IPS-15b (cell line): ENCODE measurements around the gene ABHD8.

Experiments
- H3K27me3 ChIP-seq: one replicate; pipeline ENCODE4 v1.6.1; 2013; ENCODE audit warnings: low read length; ENCODE audit not compliant: control insufficient read depth, insufficient read depth
- H3K36me3 ChIP-seq: one replicate; pipeline ENCODE4 v1.6.1; 2013; ENCODE audit warnings: low read length; ENCODE audit not compliant: control insufficient read depth, insufficient read depth
- H3K4me1 ChIP-seq: one replicate; pipeline ENCODE4 v1.6.1; 2013; ENCODE audit warnings: mild to moderate bottlenecking, low read length; ENCODE audit not compliant: control insufficient read depth, insufficient read depth
- H3K4me3 ChIP-seq: one replicate; pipeline ENCODE4 v1.5.1; 2013; ENCODE audit warnings: low read depth, low read length
- H3K9ac ChIP-seq: one replicate; pipeline ENCODE4 v1.6.1; 2013; ENCODE audit warnings: low read depth, mild to moderate bottlenecking, low read length
- H3K9me3 ChIP-seq: one replicate; pipeline ENCODE4 v1.6.1; 2013; ENCODE audit warnings: mild to moderate bottlenecking, low read length; ENCODE audit not compliant: control insufficient read depth, insufficient read depth

Gene ABHD8

DNA sequence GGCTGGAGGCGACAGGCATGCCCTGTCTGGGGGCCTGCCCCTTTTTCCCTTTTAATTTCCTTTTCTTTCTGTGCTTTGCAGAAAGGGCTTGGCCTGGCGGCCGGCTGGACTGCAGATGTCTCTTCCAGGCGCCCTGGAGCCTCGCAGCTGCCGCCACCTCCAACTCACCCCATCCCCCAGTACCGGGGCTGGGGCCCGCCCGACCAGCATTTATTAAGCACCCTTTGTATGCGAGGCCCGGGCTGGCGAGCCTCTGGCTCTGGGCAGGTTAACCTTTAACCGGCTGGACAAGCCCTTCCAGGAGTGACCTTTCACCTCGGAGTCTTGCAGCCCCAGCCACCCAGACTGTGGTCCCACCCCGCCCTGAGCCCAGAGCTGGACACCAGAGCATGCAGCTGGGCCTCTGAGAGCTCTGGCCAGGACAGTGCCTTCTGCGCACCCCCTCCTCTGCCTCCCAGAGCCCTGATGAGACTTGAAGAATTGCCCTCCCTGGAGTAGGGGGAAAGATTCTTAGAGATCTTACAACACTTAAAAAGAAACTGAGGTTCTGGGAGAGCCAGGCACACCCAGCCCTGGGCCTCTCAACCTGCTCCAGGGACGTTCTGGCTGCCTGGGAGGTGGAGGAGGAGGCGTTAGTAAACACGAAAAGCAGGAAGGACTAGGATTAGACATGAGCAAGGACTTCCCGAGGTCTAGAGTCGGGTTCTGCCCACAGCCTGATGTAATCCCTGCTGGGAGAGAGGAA is 56.4 kb downstream of the ABHD8 start:
- H3K9me3 ChIP-seq = no peaks in the 10 kb centered on the region
- H3K4me3 ChIP-seq = peak overlapping the region; percentile 49
- H3K36me3 ChIP-seq = peaks cover 5% of the 10 kb centered on the region
- peaks cover 19% of the 10 kb centered on the region for H3K4me1 ChIP-seq
- peak overlapping the region; percentile 47 for H3K9ac ChIP-seq
- no peaks in the 10 kb centered on the region for H3K27me3 ChIP-seq

DNA sequence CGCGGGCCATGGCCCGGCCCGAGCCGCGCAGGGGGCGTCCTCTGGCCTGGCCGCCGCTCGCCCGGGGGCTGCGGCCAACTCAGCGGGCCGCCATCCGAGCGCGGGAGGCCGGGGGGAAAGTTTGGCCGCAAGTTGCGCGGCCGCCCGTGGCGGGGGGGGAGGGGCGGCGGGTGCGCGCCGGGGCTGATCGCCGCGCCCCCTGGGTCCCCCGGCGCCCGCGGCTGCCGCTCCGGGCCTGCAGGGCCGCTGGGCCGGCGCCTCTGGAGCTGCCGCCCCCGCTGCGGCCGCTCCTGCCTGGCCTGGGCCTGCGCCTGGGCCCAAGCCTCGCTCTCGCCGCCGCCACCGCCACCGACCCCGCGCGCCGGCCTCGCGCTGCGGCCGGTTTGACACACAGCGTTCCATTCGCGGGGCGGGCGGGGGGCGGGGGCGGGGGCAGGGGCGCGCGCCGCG is 57.7 kb downstream of the ABHD8 start, which contains the start of gene NR2F6:
TSS of gene NR2F6 (minus strand) at position 385 of the 450 bp plus-strand sequence. CDS start 699 bp downstream, outside the sequence.
- Histone ChIP-seq H3K9ac (peak within 1 kb of the TSS; percentile 60), H3K27me3 (no peaks in the 10 kb centered on the region), H3K9me3 (no peaks in the 10 kb centered on the region), H3K36me3 (peaks cover 4% of the 10 kb centered on the region), H3K4me1 (peaks cover 19% of the 10 kb centered on the region), H3K4me3 (peak within 1 kb of the TSS; percentile 84)

- peak overlapping the region; percentile 24 for H3K9ac ChIP-seq
- H3K36me3 ChIP-seq = peaks cover 8% of the 10 kb centered on the region
- H3K4me1 ChIP-seq = peaks cover 19% of the 10 kb centered on the region
- H3K27me3 ChIP-seq = no peaks in the 10 kb centered on the region
- H3K4me3 ChIP-seq = peak overlapping the region; percentile 84
- H3K9me3 ChIP-seq = no peaks in the 10 kb centered on the region
Observed at GRCh38 chr19:17244618-17245534, 58.3 kb downstream of the ABHD8 start.

- peaks cover 19% of the 10 kb centered on the region for H3K4me1 ChIP-seq
- H3K9ac ChIP-seq = peak overlapping the region; percentile 90
- no peaks in the 10 kb centered on the region for H3K27me3 ChIP-seq
- peak overlapping the region; percentile 84 for H3K4me3 ChIP-seq
- peaks cover 8% of the 10 kb centered on the region for H3K36me3 ChIP-seq
- no peaks in the 10 kb centered on the region for H3K9me3 ChIP-seq
Observed at GRCh38 chr19:17243830-17244617, 59.2 kb downstream of the ABHD8 start.

DNA sequence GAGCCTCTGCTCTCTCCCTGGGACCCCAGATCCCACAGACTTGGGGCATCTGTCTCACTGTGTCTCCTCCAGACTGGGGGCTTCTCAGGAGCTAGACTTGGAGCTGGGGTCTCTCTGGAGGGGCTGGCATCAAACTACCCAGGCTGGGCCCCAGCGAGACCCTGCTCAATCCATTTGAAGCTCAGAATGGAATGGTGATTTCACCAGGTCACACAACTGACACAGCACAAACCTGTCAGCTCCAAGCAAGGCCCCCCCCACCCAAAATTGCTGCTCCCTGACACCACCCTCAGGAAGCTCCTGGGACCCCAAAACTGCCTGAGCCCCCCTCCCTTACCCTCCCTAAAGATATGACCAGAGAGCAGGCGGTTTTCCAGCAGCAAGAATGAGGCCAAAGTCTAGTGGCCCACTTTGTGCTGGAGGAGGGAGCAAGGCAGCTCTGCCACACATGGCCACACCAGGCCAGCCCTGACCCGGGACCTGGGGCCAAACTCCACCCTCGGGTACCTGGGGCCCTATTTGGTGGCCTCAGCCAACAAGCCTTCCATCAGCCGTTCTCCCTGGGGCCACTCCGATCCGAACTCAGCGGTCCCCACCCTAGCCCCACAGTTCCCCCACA is 59.9 kb downstream of the ABHD8 start:
- Histone ChIP-seq H3K9ac (peak overlapping the region; percentile 90), H3K9me3 (no peaks in the 10 kb centered on the region), H3K36me3 (peaks cover 8% of the 10 kb centered on the region), H3K4me1 (peaks cover 13% of the 10 kb centered on the region), H3K4me3 (peak overlapping the region; percentile 84), H3K27me3 (no peaks in the 10 kb centered on the region)

DNA sequence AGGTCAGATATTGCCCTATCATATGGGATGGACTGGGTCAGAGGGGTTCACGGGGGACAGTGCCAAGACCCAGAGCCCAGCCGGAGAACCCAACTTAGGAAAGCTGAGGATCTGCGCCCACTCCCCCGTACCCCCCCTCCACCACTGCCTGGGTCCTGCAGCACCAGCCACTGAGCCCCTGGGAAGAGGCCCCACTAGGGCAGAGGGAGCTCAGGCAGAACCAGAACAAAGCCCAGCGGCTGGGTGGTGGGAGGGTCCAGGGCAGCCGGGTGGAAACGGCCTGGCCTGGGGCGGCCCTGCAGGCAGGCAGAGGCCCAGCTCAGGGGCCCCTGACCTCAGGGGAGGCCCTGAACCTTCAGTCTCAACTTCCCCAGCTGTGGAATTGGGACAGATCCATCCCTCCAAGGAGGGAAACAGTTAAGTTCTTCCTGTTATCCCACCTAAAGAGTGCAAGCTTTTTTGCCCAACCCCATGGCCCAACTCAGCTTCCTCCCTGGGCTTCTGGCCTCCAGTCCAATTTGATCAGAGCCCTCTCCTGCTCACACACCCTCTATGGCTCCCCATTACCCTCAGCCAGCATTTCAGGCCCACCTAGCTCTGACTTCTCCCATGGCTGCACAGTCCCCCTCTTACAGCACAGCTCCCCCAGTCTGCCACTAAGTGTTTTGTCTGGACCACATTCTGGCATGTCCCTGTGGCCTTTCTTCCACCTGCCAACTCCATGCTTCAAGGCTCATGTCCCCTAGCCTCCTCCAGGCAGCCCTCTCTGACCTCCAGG is 60.6 kb downstream of the ABHD8 start:
- Histone ChIP-seq H3K4me1 (peaks cover 8% of the 10 kb centered on the region), H3K9me3 (no peaks in the 10 kb centered on the region), H3K4me3 (peak overlapping the region; percentile 84)

More for the DNA sequence above, 60.6 kb downstream of the ABHD8 start:
- no peaks in the 10 kb centered on the region for H3K27me3 ChIP-seq
- peak overlapping the region; percentile 47 for H3K9ac ChIP-seq
- peaks cover 8% of the 10 kb centered on the region for H3K36me3 ChIP-seq
